HepG2 (cell line): Measurements from ENCODE around the gene CDC123. TPM values are rescaled to one million over a fixed set of nuclear protein-coding genes. Genes with fewer than 3 reads are reported as not detected.

Source experiments
- ATAC-seq: fragments of 200-7000 bp; cut with Tn5 transposase; 3 replicates; pipeline ENCODE4 v1.9.1; 2020; ENCODE audit warnings: mild to moderate bottlenecking, moderate library complexity
- BruUV-seq: library from RNA; stranded (reverse); fragments of 400-500 nt; replicated peaks from 2 replicates; lab custom pipeline; 2021; lab: Mats Ljungman, UMichigan
- CTCF ChIA-PET: fragments of 300-600 bp; formaldehyde crosslinking; extraction: SDS; loops from one replicate; lab custom pipeline; 2021; ENCODE audit warnings: low total read pairs, inconsistent platforms, low intra/inter-chr PET ratio; lab: Yijun Ruan, JAX
- POLR2A ChIA-PET: fragments of 350-600 bp; sonication (Branson Sonifier 250); formaldehyde crosslinking; loops from one replicate; lab custom pipeline; 2020; ENCODE audit warnings: antibody characterized with exemption, inconsistent platforms; lab: Yijun Ruan, JAX
- DNase-seq: peaks from one replicate; pipeline ENCODE4 v3.0.0-alpha.2; 2015; ENCODE audit warnings: low spot score
- FAIRE-seq: peaks from 3 replicates; lab custom pipeline; 2011; peaks lifted over from hg19 to GRCh38; lab: Jason Lieb, UNC
- H2AFZ ChIP-seq: one replicate; pipeline ENCODE4 v1.6.1; 2011; ENCODE audit warnings: low read length, inconsistent platforms
- H3K27ac ChIP-seq: fragments of 300-600 bp; 3 replicates; pipeline ENCODE4 v1.8.0; 2011; ENCODE audit warnings: mixed run types, mild to moderate bottlenecking, mixed read lengths, low read length, inconsistent platforms; ENCODE audit not compliant: insufficient read depth; ENCODE audit errors: extremely low read length
- H3K27me3 ChIP-seq, 2 experiments: fragments of 200-600 bp in 1 of 2; 2 replicates in 1 of 2; 3 replicates in 1 of 2; pipeline versions ENCODE4 v1.6.0 to v1.8.0; 2011; ENCODE audit warnings: low read length in 2 of 2, mild to moderate bottlenecking in 2 of 2, moderate library complexity in 2 of 2, inconsistent platforms in 1 of 2; ENCODE audit not compliant: insufficient read depth in 2 of 2, control insufficient read depth in 1 of 2
- H3K36me3 ChIP-seq, 2 experiments: fragments of 200-600 bp in 1 of 2; replicated peaks in 1 of 2; 2 replicates in 1 of 2; 3 replicates in 1 of 2; pipeline versions ENCODE4 v1.5.1 to v1.8.0; 2011; ENCODE audit warnings: low read length in 2 of 2, inconsistent platforms in 1 of 2; ENCODE audit not compliant: insufficient read depth in 2 of 2, control insufficient read depth in 1 of 2
- H3K4me1 ChIP-seq: 2 replicates; pipeline ENCODE4 v1.5.1; 2012; ENCODE audit warnings: low read length, inconsistent platforms; ENCODE audit not compliant: insufficient read depth
- H3K4me2 ChIP-seq: 2 replicates; pipeline ENCODE4 v1.6.0; 2011; ENCODE audit warnings: low read depth, low read length, inconsistent platforms
- H3K4me3 ChIP-seq, 3 experiments: fragments of 200-600 bp in 1 of 3; sonication (generic), shearing (Covaris generic) in 1 of 3; replicated peaks in 1 of 3; 2 replicates each; pipeline ENCODE4 v1.5.1; 2011 to 2016; ENCODE audit warnings: low read length in 3 of 3, inconsistent platforms in 2 of 3, low read depth in 2 of 3, mild to moderate bottlenecking in 2 of 3, control low read depth in 1 of 3, mixed read lengths in 1 of 3; ENCODE audit not compliant: insufficient read depth in 1 of 3
- H3K79me2 ChIP-seq: one replicate; pipeline ENCODE4 v1.6.1; 2011; ENCODE audit warnings: low read length, inconsistent platforms; ENCODE audit not compliant: insufficient read depth
- H3K9ac ChIP-seq: 2 replicates; pipeline ENCODE4 v1.6.0; 2011; ENCODE audit warnings: mild to moderate bottlenecking, low read depth, low read length, inconsistent platforms; ENCODE audit not compliant: insufficient read depth
- H3K9me3 ChIP-seq: 2 replicates; pipeline ENCODE4 v1.5.1; 2012; ENCODE audit warnings: mild to moderate bottlenecking, low read length
- H4K20me1 ChIP-seq: 2 replicates; pipeline ENCODE4 v1.6.0; 2011; ENCODE audit warnings: inconsistent platforms, mild to moderate bottlenecking, low read length, moderate library complexity; ENCODE audit not compliant: insufficient read depth
- CHCHD3 ChIP-seq: sonication (generic); formaldehyde crosslinking; IDR thresholded peaks from 2 replicates; pipeline ENCODE4 v1.8.0; 2022; ENCODE audit warnings: mild to moderate bottlenecking, missing genetic modification reagents, moderate library complexity
- CHD2 ChIP-seq: IDR thresholded peaks from 2 replicates; pipeline ENCODE4 v1.6.1; 2011; ENCODE audit warnings: low read depth, low read length, improper control_type of control experiment
- JUND ChIP-seq: sonication (generic); formaldehyde crosslinking; IDR thresholded peaks from 2 replicates; pipeline ENCODE4 v1.8.0; 2022; ENCODE audit warnings: mild to moderate bottlenecking, missing genetic modification reagents
- ZZZ3 ChIP-seq: sonication (generic); formaldehyde crosslinking; IDR thresholded peaks from 2 replicates; pipeline ENCODE4 v1.4.0; 2020; ENCODE audit warnings: missing genetic modification reagents, mild to moderate bottlenecking, borderline replicate concordance
- WGBS: methylation state at CpG from one replicate; pipeline ENCODE4 v1.1.6; 2017; ENCODE audit warnings: low lambda C conversion rate; 5-methylcytosine and 5-hydroxymethylcytosine counted together
- in situ Hi-C: cut with HindIII; loops from 2 replicates; pipeline ENCODE4 v1.10.0; 2017; ENCODE audit warnings: low pct_unique_long_range_greater_than_20kb; ENCODE audit not compliant: extremely low pct_ligation_motif_present
- intact Hi-C: fragments of 100-400 bp; cut with micrococcal nuclease; formaldehyde crosslinking; loops from one replicate; pipeline ENCODE4 v1.10.0; 2022; ENCODE audit not compliant: unreplicated experiment
- polyA plus RNA-seq, 8 experiments: library from polyadenylated mRNA; depleted of rRNA in 3 of 8; stranded (reverse) in 7 of 8; unstranded in 1 of 8; fragments of >200 nt; fragmentation: Illumina TruSeq in 4 of 8; extraction: Trizol in 4 of 8; gene quantifications; 2 replicates each; pipeline versions ENCODE4 v1.2.1 to v1.2.3, GENCODE V29; 2011 to 2016; ENCODE audit warnings: low read depth in 4 of 8, missing spikeins in 1 of 8, mixed read lengths in 1 of 8; ENCODE audit not compliant: insufficient read depth in 1 of 8
- total RNA-seq, 5 experiments: library from RNA; depleted of rRNA; stranded (reverse); fragments of >200 nt; fragmentation: Illumina TruSeq; extraction: Trizol; gene quantifications; 2 replicates each; pipeline ENCODE4 v1.2.3, GENCODE V29; 2016; ENCODE audit warnings: low read depth in 1 of 5

CDC123 gene
- total and polyA plus RNA-seq, 2 of the 13 experiments (the other 11 are each of a cell fraction or from before 2014, with no cell fraction given), result 63.3 to 153 TPM

GRCh38 chr10:12207114-12207513 lies 11.1 kb downstream of the CDC123 start:
- BruUV-seq, result no TSS peak
- Histone ChIP-seq H3K4me1 (no peaks in the 10 kb centered on the region), H3K9ac (no peak overlapping the region), H3K36me3 (peaks cover 20 to 77% of the 10 kb centered on the region in 2 experiments), H3K4me2 (no peak overlapping the region), H3K9me3 (no peaks in the 10 kb centered on the region), H3K4me3 (no peak overlapping the region), H4K20me1 (peaks cover 3% of the 10 kb centered on the region; the same call in 1 of the 2 replicates), H3K27me3 (no peaks in the 10 kb centered on the region), H2AFZ (no peak overlapping the region), H3K79me2 (peaks cover 21% of the 10 kb centered on the region), H3K27ac (no peak overlapping the region)
- no peak for FAIRE-seq
- POLR2A ChIA-PET, result no interaction called here
- intact Hi-C loops, result no loop called here
- CTCF ChIA-PET, result no interaction called here
- TF ChIP-seq CHCHD3 (CRISPR knock-in tag), result no peak
- ATAC-seq, result no peak
- DNase-seq, result no peak
- WGBS, result 41% methylated on average over 3 of the region's 3 CpGs
- in situ Hi-C loops, result no loop called here

- Histone ChIP-seq H3K4me1 (no peaks in the 10 kb centered on the region), H3K4me2 (no peak overlapping the region), H3K4me3 (no peak overlapping the region), H4K20me1 (0 out of 2 replicates have a peak, but pooled peaks cover 3% of the 10 kb centered on the region), H3K27ac (no peak overlapping the region), H3K9me3 (no peaks in the 10 kb centered on the region), H3K36me3 (peaks cover 13 to 70% of the 10 kb centered on the region in 2 experiments), H3K27me3 (no peaks in the 10 kb centered on the region), H3K79me2 (peaks cover 12% of the 10 kb centered on the region), H3K9ac (no peak overlapping the region), H2AFZ (no peak overlapping the region)
- DNase-seq (no peak), FAIRE-seq (no peak), ATAC-seq (no peak)
- TF ChIP-seq CHD2 (no peak), ZZZ3 (CRISPR knock-in tag) (no peak), JUND (CRISPR knock-in tag) (no peak)
- POLR2A ChIA-PET, result no interaction called here
- BruUV-seq, result no TSS peak
- in situ Hi-C loops (no loop called here), intact Hi-C loops (no loop called here)
- 97% methylated on average over 5 of the region's 5 CpGs for WGBS
- CTCF ChIA-PET, result no interaction called here
Observed at GRCh38 chr10:12208460-12208859, 12.5 kb downstream of the CDC123 start.
